Mesenteric fat pad (tissue), 1 donor: ENCODE data around the gene HTRA3. TPM values are rescaled to one million over a fixed set of nuclear protein-coding genes. Genes with fewer than 3 reads are reported as not detected.

ENCODE experiments used
- DNase-seq: peaks from one replicate; pipeline ENCODE4 v3.0.0-alpha.2; 2020; ENCODE audit warnings: low spot score
- total RNA-seq: library from RNA; stranded (reverse); fragmentation: NEBNext Ultra II Directional; extraction: Animal tissue kit (Norgen Biotek cat#: 25700); gene quantifications from one replicate; pipeline ENCODE4 v1.2.1, GENCODE V29; 2021
- donor health status: DM: yes; HTN: yes; CAD: no.

Gene HTRA3
- total RNA-seq, 1 donor from 2014 or later = 58.5 TPM

- DNase-seq = no peak
Measured at GRCh38 chr4:8290701-8290970, 21.1 kb downstream of the HTRA3 start.

DNA sequence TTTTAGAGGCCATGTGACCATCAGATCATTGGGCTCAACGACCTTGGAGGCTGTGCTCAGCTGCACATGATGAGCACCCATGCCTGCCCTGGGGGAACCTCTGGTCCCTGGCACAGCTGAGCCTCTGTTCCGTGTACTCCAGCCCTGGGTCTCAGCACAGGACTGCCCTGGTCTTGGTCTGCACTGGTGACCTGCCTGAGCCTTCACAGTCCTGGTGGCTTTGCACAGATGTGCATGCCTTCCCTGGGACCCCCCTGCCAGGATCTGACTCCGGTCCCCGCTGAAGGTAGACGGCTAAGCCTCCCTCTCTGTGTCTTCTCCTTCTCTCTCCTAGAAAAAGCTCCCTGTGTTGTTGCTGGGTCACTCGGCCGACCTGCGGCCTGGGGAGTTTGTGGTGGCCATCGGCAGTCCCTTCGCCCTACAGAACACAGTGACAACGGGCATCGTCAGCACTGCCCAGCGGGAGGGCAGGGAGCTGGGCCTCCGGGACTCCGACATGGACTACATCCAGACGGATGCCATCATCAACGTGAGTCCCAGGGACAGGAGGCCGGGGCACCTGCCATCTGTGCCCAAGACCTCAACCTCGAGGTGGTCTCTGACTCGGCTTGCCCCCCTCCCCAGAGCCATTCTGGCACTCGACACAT is 21.6 kb downstream of the HTRA3 start:
- no peak for DNase-seq

- DNase-seq = no peak
Measured at GRCh38 chr4:8291701-8292477, 22.3 kb downstream of the HTRA3 start.

DNA sequence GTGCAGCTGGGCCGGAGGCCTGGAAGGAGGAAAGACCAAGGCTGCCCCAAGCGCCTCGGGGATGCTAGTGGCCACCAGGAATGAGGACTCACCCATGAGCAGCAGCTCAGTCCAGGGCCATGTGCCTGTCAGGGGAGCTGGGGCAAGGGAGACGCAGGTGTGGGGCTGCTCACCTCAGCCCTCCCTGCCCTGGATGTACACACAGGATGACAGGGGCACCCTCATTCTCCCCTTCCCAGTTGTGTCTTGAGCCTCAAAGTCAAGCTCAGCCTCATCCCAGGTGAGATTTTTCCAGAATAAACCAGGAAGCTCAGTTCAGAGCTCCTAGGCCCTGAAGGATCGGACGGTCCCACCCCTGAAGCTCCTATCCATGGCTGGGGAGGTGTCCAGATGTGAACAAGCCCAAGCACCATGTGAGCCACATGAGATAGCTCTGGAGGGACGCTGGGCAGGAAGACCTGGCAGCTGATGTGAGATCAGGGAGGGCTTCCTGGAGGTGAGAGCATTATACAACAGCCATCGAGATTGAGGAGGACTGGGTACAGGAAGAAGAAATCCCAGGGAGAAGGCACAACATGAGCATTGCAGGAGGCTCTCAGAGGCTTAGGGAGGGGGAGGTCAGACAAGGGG is 23.0 kb downstream of the HTRA3 start:
- no peak for DNase-seq

- DNase-seq = no peak
Measured at GRCh38 chr4:8293131-8293975, 23.8 kb downstream of the HTRA3 start.

DNA sequence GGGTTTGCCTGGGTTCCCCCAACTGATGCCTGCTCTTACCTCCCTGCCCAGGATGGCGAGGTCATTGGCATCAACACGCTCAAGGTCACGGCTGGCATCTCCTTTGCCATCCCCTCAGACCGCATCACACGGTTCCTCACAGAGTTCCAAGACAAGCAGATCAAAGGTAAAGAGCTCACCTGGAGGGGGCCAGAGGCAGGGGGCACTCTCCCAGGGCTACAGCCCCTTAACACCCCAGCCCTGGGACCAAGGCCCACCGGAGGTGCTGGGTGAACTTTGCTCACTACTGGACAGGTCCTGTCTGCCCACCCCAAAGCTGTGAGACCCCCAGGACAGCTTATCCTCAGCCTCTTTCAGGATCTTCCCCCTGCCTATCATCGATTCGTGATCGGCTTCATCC is 24.5 kb downstream of the HTRA3 start:
- DNase-seq = no peak

- DNase-seq = no peak
Measured at GRCh38 chr4:8294775-8295174, 25.2 kb downstream of the HTRA3 start.

GRCh38 chr4:8295471-8295870 is 25.9 kb downstream of the HTRA3 start:
- DNase-seq = no peak

DNA sequence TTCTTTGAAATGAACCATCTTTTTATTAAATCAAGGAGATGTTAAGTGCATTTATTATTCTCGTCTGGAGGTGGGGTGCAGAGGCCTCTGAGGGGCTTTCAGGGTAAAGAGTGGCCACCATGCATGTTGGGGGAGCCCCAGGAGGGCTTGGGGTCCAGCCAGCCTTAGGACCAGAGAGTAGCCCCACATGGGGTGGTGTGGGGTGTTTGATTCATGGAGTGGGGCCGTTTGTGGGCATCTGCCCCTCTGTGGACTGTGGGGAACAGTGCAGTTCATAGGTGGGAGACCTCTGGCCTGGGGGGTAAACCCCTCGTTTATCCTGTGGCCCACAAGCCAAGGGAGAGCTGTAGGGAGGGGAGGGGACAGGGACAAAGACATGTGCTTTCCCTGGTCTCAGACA is 26.9 kb downstream of the HTRA3 start:
- no peak for DNase-seq

- DNase-seq = no peak
Measured at GRCh38 chr4:8297141-8297601, 27.6 kb downstream of the HTRA3 start.

DNA sequence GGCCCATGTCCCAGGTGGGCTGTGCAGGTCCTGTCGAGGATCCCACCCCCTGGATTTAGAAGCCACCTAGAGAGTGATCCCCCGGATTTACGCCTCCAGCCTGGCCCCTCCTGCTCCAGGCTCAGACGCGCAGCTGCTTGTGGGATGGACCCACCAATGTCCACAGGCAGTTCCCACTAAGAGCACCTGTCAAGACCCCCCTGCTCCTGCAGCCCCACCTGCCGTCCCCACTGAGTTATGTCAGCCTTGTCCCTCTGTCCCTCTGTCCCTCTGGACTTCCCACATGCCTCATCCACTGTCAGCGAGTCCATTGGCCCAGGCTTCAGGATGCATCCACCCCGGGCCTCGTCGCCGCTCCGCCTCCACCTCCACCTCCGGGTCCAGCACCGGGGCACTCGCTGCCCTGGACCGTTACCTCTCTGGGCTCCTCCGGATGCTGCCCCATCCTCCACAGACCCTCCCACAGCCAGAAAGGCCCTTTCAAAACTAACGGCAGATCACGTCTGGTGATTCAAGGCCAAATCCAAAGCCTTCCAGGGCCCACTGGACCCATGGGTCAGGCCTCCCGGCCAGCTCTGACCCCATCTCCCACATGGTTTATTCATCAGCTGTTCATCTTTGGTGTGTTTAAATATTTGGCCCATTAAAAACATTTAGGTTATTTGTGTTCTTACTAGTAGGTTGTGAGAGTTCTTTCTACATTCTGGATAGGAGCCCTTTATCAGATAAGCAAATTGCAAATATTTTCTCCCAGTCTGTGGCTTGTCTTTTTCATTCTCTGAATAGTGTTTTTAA is 28.3 kb downstream of the HTRA3 start:
- no peak for DNase-seq

- DNase-seq = no peak
Measured at GRCh38 chr4:8300832-8301231, 31.3 kb downstream of the HTRA3 start.

DNA sequence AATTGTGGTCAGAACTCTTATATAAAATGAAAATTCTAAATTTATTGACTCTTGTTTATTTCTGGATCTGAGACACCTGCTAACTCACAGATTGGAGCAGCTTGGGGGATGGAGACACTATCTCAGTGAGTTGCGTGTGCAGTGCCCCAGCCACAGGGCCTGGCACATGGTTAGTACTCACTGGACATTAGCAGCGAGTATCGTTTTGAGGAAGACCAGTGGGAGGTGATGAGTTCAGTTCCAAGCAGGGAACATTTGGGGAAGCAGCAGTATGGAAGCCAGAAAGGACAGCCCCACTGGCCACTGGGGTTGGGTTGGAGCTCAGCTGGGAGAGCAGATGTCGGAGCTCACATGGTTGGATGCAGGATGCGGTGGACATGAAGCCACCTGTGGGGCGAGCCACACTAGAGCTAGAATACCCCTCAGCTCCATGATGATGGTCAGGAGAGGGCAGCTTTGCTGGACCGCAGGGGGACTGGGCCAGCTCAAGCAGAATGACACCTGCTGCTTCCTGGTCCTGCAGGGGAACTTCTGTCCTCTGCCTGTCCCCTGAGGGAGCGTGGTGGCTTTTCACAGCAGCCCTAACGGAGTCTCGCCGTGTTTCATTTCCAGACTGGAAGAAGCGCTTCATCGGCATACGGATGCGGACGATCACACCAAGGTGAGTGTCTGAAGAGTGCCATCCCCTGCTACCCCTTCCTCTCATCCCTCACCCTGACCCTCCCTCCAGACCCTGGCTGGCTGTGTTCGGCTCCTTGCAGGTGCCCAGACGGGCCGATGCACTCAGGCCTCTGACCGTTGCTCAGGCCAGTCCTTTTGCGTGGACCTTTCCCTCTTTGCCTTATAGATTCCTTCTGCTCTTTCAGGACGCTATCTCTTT is 32.5 kb downstream of the HTRA3 start:
- DNase-seq = peak; percentile 71

- peak; percentile 68 for DNase-seq
Measured at GRCh38 chr4:8303081-8303480, 33.5 kb downstream of the HTRA3 start.

- peak; percentile 33 for DNase-seq
Measured at GRCh38 chr4:8303485-8304281, 34.1 kb downstream of the HTRA3 start.

DNA sequence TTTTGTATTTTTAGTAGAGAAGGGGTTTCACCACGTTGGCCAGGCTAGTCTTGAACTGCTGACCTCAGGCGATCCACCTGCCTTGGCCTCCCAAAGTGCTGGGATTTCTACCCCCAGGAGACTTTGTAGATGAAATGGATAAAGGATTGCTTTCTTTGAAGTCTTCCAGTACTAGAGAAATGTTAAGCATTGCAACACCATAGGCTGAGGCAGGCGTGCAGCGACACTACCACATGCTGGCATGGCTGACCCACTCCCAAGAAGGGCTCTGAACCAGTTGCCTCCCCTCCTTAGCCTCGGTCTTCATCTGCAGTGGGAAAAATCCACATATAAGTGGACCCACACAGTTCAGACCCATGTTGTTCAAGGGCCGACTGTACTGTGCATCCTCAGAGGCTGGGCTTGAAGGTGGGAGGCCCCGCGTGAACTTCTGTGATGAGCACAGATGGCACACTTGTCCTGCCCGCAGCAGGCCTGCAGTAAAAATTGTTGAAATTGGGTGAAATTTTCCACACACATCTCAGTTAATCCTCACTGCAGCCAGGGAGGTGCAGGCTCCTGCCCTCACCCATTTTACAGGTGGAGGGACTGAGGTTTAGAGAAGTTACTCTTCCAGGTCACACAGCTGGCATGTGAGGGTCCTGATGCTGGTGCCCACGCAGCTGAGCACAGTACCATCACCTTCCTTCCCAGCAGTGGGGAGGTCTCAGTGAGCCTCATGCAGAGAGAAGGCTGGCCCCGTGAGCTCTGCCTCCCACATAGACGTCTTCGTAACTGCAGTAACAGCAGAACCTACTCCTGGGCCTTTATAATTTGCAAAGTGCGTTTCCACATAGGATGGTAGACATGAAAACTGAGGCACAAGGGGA is 35.5 kb downstream of the HTRA3 start:
- DNase-seq = peak; percentile 76

DNA sequence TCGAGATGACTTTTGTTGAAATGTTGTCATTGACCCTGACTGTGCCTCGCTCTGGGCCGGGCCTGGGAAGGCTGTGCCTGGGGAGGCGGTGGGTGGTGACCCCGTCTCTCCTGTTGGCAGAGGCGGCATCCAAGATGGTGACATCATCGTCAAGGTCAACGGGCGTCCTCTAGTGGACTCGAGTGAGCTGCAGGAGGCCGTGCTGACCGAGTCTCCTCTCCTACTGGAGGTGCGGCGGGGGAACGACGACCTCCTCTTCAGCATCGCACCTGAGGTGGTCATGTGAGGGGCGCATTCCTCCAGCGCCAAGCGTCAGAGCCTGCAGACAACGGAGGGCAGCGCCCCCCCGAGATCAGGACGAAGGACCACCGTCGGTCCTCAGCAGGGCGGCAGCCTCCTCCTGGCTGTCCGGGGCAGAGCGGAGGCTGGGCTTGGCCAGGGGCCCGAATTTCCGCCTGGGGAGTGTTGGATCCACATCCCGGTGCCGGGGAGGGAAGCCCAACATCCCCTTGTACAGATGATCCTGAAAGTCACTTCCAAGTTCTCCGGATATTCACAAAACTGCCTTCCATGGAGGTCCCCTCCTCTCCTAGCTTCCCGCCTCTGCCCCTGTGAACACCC is 36.4 kb downstream of the HTRA3 start:
- DNase-seq = peak; percentile 89
